Fibroblast of lung (primary cell): ENCODE measurements around the gene FZD4. TPM values are rescaled to one million over a fixed set of nuclear protein-coding genes. Genes with fewer than 3 reads are reported as not detected.

Experiments
- DNase-seq, 2 donors: peaks; one replicate each; pipeline versions ENCODE4 v3.0.0 to v3.0.0-alpha.2; 2010; ENCODE audit warnings: low read depth in 2 of 2
- H2AFZ ChIP-seq: 2 replicates; pipeline ENCODE4 v1.5.1; 2012; ENCODE audit warnings: low read length, control low read depth, inconsistent platforms
- H3K27ac ChIP-seq: 2 replicates; pipeline ENCODE4 v1.5.1; 2011; ENCODE audit warnings: low read length, control low read depth; ENCODE audit not compliant: insufficient read depth
- H3K27me3 ChIP-seq: 2 replicates; pipeline ENCODE4 v1.5.1; 2011; ENCODE audit warnings: mild to moderate bottlenecking, low read length; ENCODE audit not compliant: control insufficient read depth, insufficient read depth
- H3K36me3 ChIP-seq: 2 replicates; pipeline ENCODE4 v1.5.1; 2011; ENCODE audit warnings: low read length; ENCODE audit not compliant: control insufficient read depth, insufficient read depth
- H3K4me1 ChIP-seq: 2 replicates; pipeline ENCODE4 v1.5.1; 2011; ENCODE audit warnings: low read length; ENCODE audit not compliant: control insufficient read depth, insufficient read depth; ENCODE audit errors: extremely low read depth
- H3K4me2 ChIP-seq: 2 replicates; pipeline ENCODE4 v1.5.1; 2011; ENCODE audit warnings: low read length, control low read depth; ENCODE audit not compliant: insufficient read depth; ENCODE audit errors: extremely low read depth
- H3K4me3 ChIP-seq, 4 experiments: fragments of 200-600 bp in 1 of 4; sonication (generic) in 1 of 4; replicated peaks in 1 of 4; 2 replicates each; pipeline ENCODE4 v1.5.1; 2011 to 2016; ENCODE audit warnings: low read length in 4 of 4, low read depth in 3 of 4, mild to moderate bottlenecking in 3 of 4, control low read depth in 2 of 4, inconsistent platforms in 1 of 4, mixed read lengths in 1 of 4; ENCODE audit not compliant: insufficient read depth in 1 of 4; ENCODE audit errors: control extremely low read depth in 1 of 4
- H3K79me2 ChIP-seq: 2 replicates; pipeline ENCODE4 v1.5.1; 2012; ENCODE audit warnings: mild to moderate bottlenecking, low read length, inconsistent platforms; ENCODE audit not compliant: control insufficient read depth, insufficient read depth
- H3K9ac ChIP-seq: 2 replicates; pipeline ENCODE4 v1.5.1; 2011; ENCODE audit warnings: mild to moderate bottlenecking, low read length, control low read depth; ENCODE audit not compliant: insufficient read depth
- H3K9me3 ChIP-seq: 2 replicates; pipeline ENCODE4 v1.5.1; 2012; ENCODE audit warnings: low read depth, low read length; ENCODE audit not compliant: control insufficient read depth, insufficient read depth
- H4K20me1 ChIP-seq: 2 replicates; pipeline ENCODE4 v1.5.1; 2011; ENCODE audit warnings: low read length; ENCODE audit not compliant: control insufficient read depth, insufficient read depth; ENCODE audit errors: extremely low read depth
- CTCF ChIP-seq, 2 donors: IDR thresholded peaks in 1 of 2; conservative IDR thresholded peaks in 1 of 2; 1 replicate in 1 of 2; 2 replicates in 1 of 2; pipeline ENCODE4 v1.5.1; 2011 to 2012; ENCODE audit warnings: low read length in 2 of 2, control low read depth in 1 of 2, inconsistent platforms in 1 of 2, low read depth in 1 of 2, mild to moderate bottlenecking in 1 of 2
- EZH2 ChIP-seq: IDR thresholded peaks from 2 replicates; pipeline ENCODE4 v1.5.1; 2012; ENCODE audit warnings: low read length, control low read depth, mild to moderate bottlenecking; ENCODE audit errors: missing control alignments
- polyA plus RNA-seq, 2 donors: library from polyadenylated mRNA; depleted of rRNA in 1 of 2; stranded (reverse) in 1 of 2; unstranded in 1 of 2; fragments of >200 nt; gene quantifications; 2 replicates each; pipeline ENCODE4 v1.2.1, GENCODE V29; 2011 to 2012; ENCODE audit warnings: missing spikeins in 1 of 2
- total RNA-seq: library from RNA; depleted of rRNA; stranded (reverse); fragments of >200 nt; gene quantifications from 2 replicates; pipeline ENCODE4 v1.2.1, GENCODE V29; 2014

Gene FZD4
- total and polyA plus RNA-seq, 2 donors (not counting 1 experiment from before 2014, with no cell fraction given), result 15.7 to 17.8 TPM

GRCh38 chr11:86981777-86982540 is 26.8 kb upstream of the FZD4 start:
- H3K9me3 ChIP-seq, result no peaks in the 10 kb centered on the region
- no peak overlapping the region for H3K4me2 ChIP-seq
- no peaks in the 10 kb centered on the region for H3K36me3 ChIP-seq
- no peak overlapping the region for H3K4me3 ChIP-seq
- TF ChIP-seq CTCF (conservative IDR thresholded peaks at IDR 0.05 in 1 of 2, IDR thresholded peaks at IDR 0.05 in 1 of 2; ENCODE audit: low read depth in 1 of 2, low read length in 2 of 2), result no peak
- no peak for TF ChIP-seq EZH2
- no peak overlapping the region for H3K9ac ChIP-seq
- DNase-seq, result no peak
- no peaks in the 10 kb centered on the region for H3K79me2 ChIP-seq
- H3K27ac ChIP-seq, result no peak overlapping the region
- no peak overlapping the region for H2AFZ ChIP-seq
- H3K4me1 ChIP-seq, result no peaks in the 10 kb centered on the region
- no peaks in the 10 kb centered on the region for H4K20me1 ChIP-seq
- no peaks in the 10 kb centered on the region for H3K27me3 ChIP-seq

GRCh38 chr11:86980086-86980796 is 25.0 kb upstream of the FZD4 start:
- no peak overlapping the region for H3K4me2 ChIP-seq
- no peaks in the 10 kb centered on the region for H3K4me1 ChIP-seq
- no peaks in the 10 kb centered on the region for H3K79me2 ChIP-seq
- no peak for DNase-seq
- H3K27ac ChIP-seq, result no peak overlapping the region
- H3K9me3 ChIP-seq, result no peaks in the 10 kb centered on the region
- no peak for TF ChIP-seq CTCF (conservative IDR thresholded peaks at IDR 0.05 in 1 of 2, IDR thresholded peaks at IDR 0.05 in 1 of 2; ENCODE audit: low read depth in 1 of 2, low read length in 2 of 2)
- no peak for TF ChIP-seq EZH2
- no peaks in the 10 kb centered on the region for H3K27me3 ChIP-seq
- no peak overlapping the region for H2AFZ ChIP-seq
- H3K4me3 ChIP-seq, result no peak overlapping the region
- no peak overlapping the region for H3K9ac ChIP-seq
- no peaks in the 10 kb centered on the region for H3K36me3 ChIP-seq
- no peaks in the 10 kb centered on the region for H4K20me1 ChIP-seq

- H3K36me3 ChIP-seq, result no peaks in the 10 kb centered on the region
- H3K79me2 ChIP-seq, result no peaks in the 10 kb centered on the region
- H3K27ac ChIP-seq, result no peak overlapping the region
- DNase-seq, result peak in 1 of 2 donors; percentile 78
- H3K9me3 ChIP-seq, result no peaks in the 10 kb centered on the region
- H2AFZ ChIP-seq, result no peak overlapping the region
- TF ChIP-seq CTCF (conservative IDR thresholded peaks at IDR 0.05 in 1 of 2, IDR thresholded peaks at IDR 0.05 in 1 of 2; ENCODE audit: low read depth in 1 of 2, low read length in 2 of 2), result peak; percentile 38 to 71
- no peak for TF ChIP-seq EZH2
- H3K4me1 ChIP-seq, result no peaks in the 10 kb centered on the region
- no peak overlapping the region for H3K9ac ChIP-seq
- no peak overlapping the region for H3K4me3 ChIP-seq
- no peaks in the 10 kb centered on the region for H3K27me3 ChIP-seq
- no peak overlapping the region for H3K4me2 ChIP-seq
- H4K20me1 ChIP-seq, result no peaks in the 10 kb centered on the region
Observed at GRCh38 chr11:86978756-86979608, 23.8 kb upstream of the FZD4 start.
